OCI-LY1 (cell line): Measurements from ENCODE around the gene WWOX.

Experiments
- H2AFZ ChIP-seq: fragments of 200-600 bp; sonication (generic), shearing (Covaris generic); 2 replicates; pipeline ENCODE4 v1.6.0; 2014; ENCODE audit warnings: antibody characterized with exemption, mild to moderate bottlenecking, low read length
- H3F3A ChIP-seq: fragments of 200-600 bp; sonication (generic), shearing (Covaris generic); 2 replicates; pipeline ENCODE4 v1.6.0; 2014; ENCODE audit warnings: mild to moderate bottlenecking, antibody characterized with exemption, low read length, moderate library complexity; ENCODE audit not compliant: insufficient read depth
- H3K27ac ChIP-seq: fragments of 200-600 bp; sonication (generic); 2 replicates; pipeline ENCODE4 v1.5.1; 2014; ENCODE audit warnings: low read length, mixed run types, mild to moderate bottlenecking, low read depth; ENCODE audit not compliant: poor library complexity, severe bottlenecking
- H3K27me3 ChIP-seq: fragments of 200-600 bp; sonication (generic); 2 replicates; pipeline ENCODE4 v1.6.0; 2014; ENCODE audit warnings: antibody characterized with exemption, mild to moderate bottlenecking, low read length, moderate library complexity; ENCODE audit not compliant: insufficient read depth
- H3K36me3 ChIP-seq: fragments of 200-600 bp; sonication (generic); 2 replicates; pipeline ENCODE4 v1.6.1; 2014; ENCODE audit warnings: mild to moderate bottlenecking, antibody characterized with exemption, low read length, moderate library complexity, mixed read lengths; ENCODE audit not compliant: insufficient read depth
- H3K4me1 ChIP-seq: fragments of 200-600 bp; sonication (generic); 2 replicates; pipeline ENCODE4 v1.5.1; 2014; ENCODE audit warnings: mild to moderate bottlenecking, low read length, moderate library complexity; ENCODE audit not compliant: insufficient read depth, severe bottlenecking
- H3K4me2 ChIP-seq: fragments of 200-600 bp; sonication (generic), shearing (Covaris generic); 2 replicates; pipeline ENCODE4 v1.6.1; 2014; ENCODE audit warnings: low read length
- H3K4me3 ChIP-seq: fragments of 200-600 bp; sonication (generic); 2 replicates; pipeline ENCODE4 v1.5.1; 2014; ENCODE audit warnings: low read length, low read depth, mild to moderate bottlenecking, mixed read lengths; ENCODE audit not compliant: poor library complexity, severe bottlenecking
- H3K79me2 ChIP-seq: fragments of 200-600 bp; shearing (Covaris generic); 2 replicates; pipeline ENCODE4 v1.6.1; 2016; ENCODE audit warnings: mixed run types, low read length, mixed read lengths; ENCODE audit not compliant: insufficient read depth
- H3K9ac ChIP-seq: fragments of 200-600 bp; sonication (generic), shearing (Covaris generic); 2 replicates; pipeline ENCODE4 v1.6.1; 2014; ENCODE audit warnings: mild to moderate bottlenecking, low read length, mixed read lengths
- H3K9me2 ChIP-seq: fragments of 200-600 bp; sonication (generic), shearing (Covaris generic); 2 replicates; pipeline ENCODE4 v1.6.1; 2014; ENCODE audit warnings: low read depth, mild to moderate bottlenecking, low read length, mixed read lengths
- H3K9me3 ChIP-seq: fragments of 200-600 bp; shearing (Covaris generic); 2 replicates; pipeline ENCODE4 v1.6.1; 2014; ENCODE audit warnings: low read length, mixed read lengths
- H4K20me1 ChIP-seq: fragments of 200-600 bp; sonication (generic), shearing (Covaris generic); 2 replicates; pipeline ENCODE4 v1.6.0; 2016; ENCODE audit warnings: mild to moderate bottlenecking, low read length; ENCODE audit not compliant: insufficient read depth
- CTCF ChIP-seq: fragments of 200-600 bp; sonication (generic), shearing (Covaris generic); IDR thresholded peaks from 2 replicates; pipeline ENCODE4 v1.5.1; 2017; ENCODE audit warnings: mild to moderate bottlenecking, antibody characterized with exemption, low read length, moderate library complexity, mixed read lengths
- EZH2 ChIP-seq: fragments of 200-600 bp; sonication (generic), shearing (Covaris generic); IDR thresholded peaks from 2 replicates; pipeline ENCODE4 v1.8.0; 2017; ENCODE audit warnings: borderline replicate concordance, mixed run types, mild to moderate bottlenecking, antibody characterized with exemption, low read length, moderate library complexity, mixed read lengths

The WWOX gene

GRCh38 chr16:79074541-79074940 is 975.1 kb downstream of the WWOX start:
- Histone ChIP-seq H3F3A (no peaks in the 10 kb centered on the region), H3K9ac (no peak overlapping the region), H3K4me1 (no peaks in the 10 kb centered on the region), H3K4me3 (no peak overlapping the region), H2AFZ (no peak overlapping the region), H3K4me2 (no peak overlapping the region), H3K9me3 (no peaks in the 10 kb centered on the region), H3K9me2 (no peaks in the 10 kb centered on the region), H3K27me3 (no peaks in the 10 kb centered on the region), H3K27ac (no peak overlapping the region), H3K36me3 (no peaks in the 10 kb centered on the region), H4K20me1 (no peaks in the 10 kb centered on the region), H3K79me2 (no peaks in the 10 kb centered on the region)
- TF ChIP-seq CTCF (no peak), EZH2 (no peak)

- H3F3A ChIP-seq: no peaks in the 10 kb centered on the region
- H3K4me1 ChIP-seq: no peaks in the 10 kb centered on the region
- H4K20me1 ChIP-seq: no peaks in the 10 kb centered on the region
- H3K9me3 ChIP-seq: no peaks in the 10 kb centered on the region
- no peak overlapping the region for H2AFZ ChIP-seq
- H3K27ac ChIP-seq: no peak overlapping the region
- TF ChIP-seq CTCF (no peak), EZH2 (no peak)
- no peak overlapping the region for H3K4me2 ChIP-seq
- H3K36me3 ChIP-seq: no peaks in the 10 kb centered on the region
- no peaks in the 10 kb centered on the region for H3K27me3 ChIP-seq
- H3K9ac ChIP-seq: no peak overlapping the region
- no peaks in the 10 kb centered on the region for H3K79me2 ChIP-seq
- H3K4me3 ChIP-seq: no peak overlapping the region
- H3K9me2 ChIP-seq: no peaks in the 10 kb centered on the region
Observed at GRCh38 chr16:79074951-79075350, 975.5 kb downstream of the WWOX start.

GRCh38 chr16:79076047-79076767 is 976.8 kb downstream of the WWOX start:
- H3K4me3 ChIP-seq: no peak overlapping the region
- no peak overlapping the region for H3K4me2 ChIP-seq
- H3K4me1 ChIP-seq: no peaks in the 10 kb centered on the region
- no peaks in the 10 kb centered on the region for H3K27me3 ChIP-seq
- no peaks in the 10 kb centered on the region for H3K9me2 ChIP-seq
- no peaks in the 10 kb centered on the region for H3K79me2 ChIP-seq
- H3K9me3 ChIP-seq: no peaks in the 10 kb centered on the region
- H3K36me3 ChIP-seq: no peaks in the 10 kb centered on the region
- H3F3A ChIP-seq: no peaks in the 10 kb centered on the region
- no peaks in the 10 kb centered on the region for H4K20me1 ChIP-seq
- H3K27ac ChIP-seq: no peak overlapping the region
- TF ChIP-seq CTCF (no peak), EZH2 (no peak)
- H2AFZ ChIP-seq: no peak overlapping the region
- no peak overlapping the region for H3K9ac ChIP-seq
